ENCODE results near the gene AOX1.

The AOX1 gene

DNA sequence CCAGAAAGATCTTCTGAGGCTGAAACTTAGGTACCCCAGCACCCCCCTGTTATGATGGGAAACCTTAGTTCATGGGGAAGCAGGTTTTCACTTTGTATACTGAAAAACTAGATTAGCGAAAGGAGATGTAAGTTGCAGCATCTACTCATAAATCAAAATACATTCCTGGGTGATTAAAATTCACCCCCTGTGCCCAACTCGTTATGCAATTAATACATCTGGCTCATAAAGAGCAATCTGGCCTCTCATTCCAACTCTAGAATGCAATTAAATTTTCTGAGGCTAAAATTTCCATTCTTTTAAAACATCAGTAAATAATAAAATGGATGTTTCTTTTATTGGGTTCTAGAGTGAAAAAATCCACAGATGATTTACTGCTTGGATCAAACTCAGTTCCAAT lies 115.0 kb downstream of the AOX1 start:
- DNase-seq (ENCODE audit: insufficient read length, low spot score) (no peak), FAIRE-seq (no peak)
- TF ChIP-seq, protein P1, sequence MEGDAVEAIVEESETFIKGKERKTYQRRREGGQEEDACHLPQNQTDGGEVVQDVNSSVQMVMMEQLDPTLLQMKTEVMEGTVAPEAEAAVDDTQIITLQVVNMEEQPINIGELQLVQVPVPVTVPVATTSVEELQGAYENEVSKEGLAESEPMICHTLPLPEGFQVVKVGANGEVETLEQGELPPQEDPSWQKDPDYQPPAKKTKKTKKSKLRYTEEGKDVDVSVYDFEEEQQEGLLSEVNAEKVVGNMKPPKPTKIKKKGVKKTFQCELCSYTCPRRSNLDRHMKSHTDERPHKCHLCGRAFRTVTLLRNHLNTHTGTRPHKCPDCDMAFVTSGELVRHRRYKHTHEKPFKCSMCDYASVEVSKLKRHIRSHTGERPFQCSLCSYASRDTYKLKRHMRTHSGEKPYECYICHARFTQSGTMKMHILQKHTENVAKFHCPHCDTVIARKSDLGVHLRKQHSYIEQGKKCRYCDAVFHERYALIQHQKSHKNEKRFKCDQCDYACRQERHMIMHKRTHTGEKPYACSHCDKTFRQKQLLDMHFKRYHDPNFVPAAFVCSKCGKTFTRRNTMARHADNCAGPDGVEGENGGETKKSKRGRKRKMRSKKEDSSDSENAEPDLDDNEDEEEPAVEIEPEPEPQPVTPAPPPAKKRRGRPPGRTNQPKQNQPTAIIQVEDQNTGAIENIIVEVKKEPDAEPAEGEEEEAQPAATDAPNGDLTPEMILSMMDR (IDR thresholded peaks at IDR 0.05; ENCODE audit: insufficient read depth, missing control alignments) = no peak

DNA sequence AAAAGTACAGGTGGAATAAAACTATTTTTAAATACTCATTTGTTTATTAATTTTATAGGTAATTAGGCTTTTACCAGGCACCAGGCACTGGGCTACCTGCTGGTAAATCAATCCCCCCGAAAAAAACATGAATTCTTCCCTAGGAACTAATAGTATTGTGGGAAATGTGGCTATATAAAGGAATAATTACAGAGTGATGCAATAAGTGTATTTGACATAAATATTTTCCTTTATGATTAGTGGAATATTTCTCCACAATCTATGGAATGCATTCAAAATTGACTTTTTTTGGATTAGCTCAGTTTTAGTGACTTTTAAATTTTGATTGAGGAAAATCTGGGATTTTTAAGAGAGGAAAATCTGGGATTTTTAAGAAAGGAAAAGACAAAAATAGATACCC lies 116.2 kb downstream of the AOX1 start:
- FAIRE-seq = no peak
- DNase-seq (ENCODE audit: insufficient read length, low spot score) = no peak
- TF ChIP-seq, protein P1 (IDR thresholded peaks at IDR 0.05; ENCODE audit: insufficient read depth, missing control alignments) = no peak

DNA sequence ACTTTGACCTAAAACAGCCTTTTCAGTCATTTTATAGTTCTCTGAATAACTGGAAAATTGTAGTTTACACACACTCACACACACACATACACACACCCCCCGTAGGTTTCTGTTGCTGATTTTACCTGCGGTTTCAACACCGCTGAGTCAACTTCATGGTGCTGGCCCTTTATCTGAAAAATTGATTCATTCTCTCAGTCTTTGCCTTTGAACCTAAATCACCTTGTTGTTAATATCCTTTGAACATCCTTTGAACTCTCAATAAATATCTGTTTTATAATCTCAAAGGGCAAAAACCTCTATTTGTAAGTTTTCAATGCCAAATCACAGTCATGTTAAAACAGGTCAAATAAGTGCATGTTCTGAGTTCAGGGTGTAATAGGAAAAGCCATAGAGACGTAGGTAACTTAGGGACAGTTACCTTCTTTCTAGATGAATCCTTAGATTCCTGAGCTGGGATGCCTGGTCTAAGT lies 116.9 kb downstream of the AOX1 start:
- FAIRE-seq (no peak), DNase-seq (ENCODE audit: insufficient read length, low spot score) (no peak)
- TF ChIP-seq, protein P1 (IDR thresholded peaks at IDR 0.05; ENCODE audit: insufficient read depth, missing control alignments) = no peak

DNA sequence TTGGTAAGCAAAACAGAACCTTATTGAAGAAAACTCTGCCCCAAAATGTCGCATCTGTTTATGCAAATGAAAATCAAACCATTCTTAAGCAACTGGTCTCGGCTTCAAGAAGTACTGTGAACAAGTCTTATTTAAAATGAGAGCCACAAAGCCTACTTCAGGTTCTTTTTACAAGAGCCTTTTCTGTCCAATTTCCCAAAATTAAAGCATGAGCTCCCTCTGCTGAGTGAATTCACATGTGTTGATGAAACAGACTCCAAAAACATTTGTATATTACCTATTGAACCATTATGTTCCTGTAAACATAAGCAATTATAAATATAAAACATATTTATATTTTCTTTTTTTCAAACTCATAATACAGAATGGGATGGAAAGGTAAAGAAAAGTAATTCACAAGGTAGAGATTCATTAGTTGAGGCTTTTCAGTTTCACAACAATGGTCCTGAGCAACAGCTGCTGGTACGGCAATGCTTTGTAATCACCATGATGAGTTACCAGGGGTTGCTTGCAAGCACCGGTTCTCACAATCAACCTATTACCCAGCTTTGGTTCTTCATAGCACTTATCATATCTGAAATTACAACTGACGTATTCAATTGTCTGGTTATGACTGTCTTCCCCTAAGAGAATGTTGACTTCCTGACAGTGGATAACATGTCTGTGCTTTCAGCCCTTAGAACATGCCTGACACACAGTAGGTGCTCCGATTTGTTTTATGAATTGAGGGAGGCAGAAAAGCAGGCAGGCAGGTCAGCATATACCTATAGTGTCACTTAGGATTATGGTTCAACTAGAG lies 117.5 kb downstream of the AOX1 start:
- DNase-seq (ENCODE audit: insufficient read length, low spot score) (no peak), FAIRE-seq (no peak)
- TF ChIP-seq, protein P1 (IDR thresholded peaks at IDR 0.05; ENCODE audit: insufficient read depth, missing control alignments) = peak; percentile 72

DNA sequence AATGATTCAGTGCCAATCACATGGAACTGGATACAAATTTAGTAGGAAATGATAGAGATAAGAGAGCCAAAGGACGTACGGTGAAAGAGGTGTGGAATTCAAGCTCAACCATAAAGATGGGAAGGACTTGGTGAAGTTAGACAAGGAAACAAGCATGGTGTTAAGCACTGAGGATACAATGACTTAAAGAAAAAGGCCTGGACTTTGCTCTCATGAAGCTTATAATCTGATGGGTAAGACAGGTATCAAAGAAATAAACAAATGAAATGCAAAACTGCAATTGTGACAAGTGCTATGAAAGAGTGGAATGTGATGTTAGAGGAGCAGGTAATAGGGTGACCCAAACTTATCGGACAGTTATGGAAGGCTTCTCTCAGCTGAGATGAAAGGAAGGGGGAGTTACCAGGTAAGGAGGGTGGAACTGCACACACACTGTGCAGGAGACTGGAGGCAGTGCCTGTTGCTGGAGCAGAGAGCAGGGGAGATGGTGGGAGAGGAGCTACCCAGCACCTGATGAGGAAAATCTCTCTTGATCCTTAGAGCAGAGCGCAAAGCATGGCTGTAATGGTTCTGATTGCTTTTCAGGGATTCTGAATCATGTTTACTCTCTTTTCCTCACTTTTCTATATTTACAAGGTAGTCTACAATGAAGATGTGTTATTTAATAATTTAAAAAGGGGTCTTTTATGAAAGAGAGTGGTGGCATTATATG lies 118.3 kb downstream of the AOX1 start:
- FAIRE-seq (no peak), DNase-seq (ENCODE audit: insufficient read length, low spot score) (no peak)
- TF ChIP-seq, protein P1 (IDR thresholded peaks at IDR 0.05; ENCODE audit: insufficient read depth, missing control alignments) = no peak

DNA sequence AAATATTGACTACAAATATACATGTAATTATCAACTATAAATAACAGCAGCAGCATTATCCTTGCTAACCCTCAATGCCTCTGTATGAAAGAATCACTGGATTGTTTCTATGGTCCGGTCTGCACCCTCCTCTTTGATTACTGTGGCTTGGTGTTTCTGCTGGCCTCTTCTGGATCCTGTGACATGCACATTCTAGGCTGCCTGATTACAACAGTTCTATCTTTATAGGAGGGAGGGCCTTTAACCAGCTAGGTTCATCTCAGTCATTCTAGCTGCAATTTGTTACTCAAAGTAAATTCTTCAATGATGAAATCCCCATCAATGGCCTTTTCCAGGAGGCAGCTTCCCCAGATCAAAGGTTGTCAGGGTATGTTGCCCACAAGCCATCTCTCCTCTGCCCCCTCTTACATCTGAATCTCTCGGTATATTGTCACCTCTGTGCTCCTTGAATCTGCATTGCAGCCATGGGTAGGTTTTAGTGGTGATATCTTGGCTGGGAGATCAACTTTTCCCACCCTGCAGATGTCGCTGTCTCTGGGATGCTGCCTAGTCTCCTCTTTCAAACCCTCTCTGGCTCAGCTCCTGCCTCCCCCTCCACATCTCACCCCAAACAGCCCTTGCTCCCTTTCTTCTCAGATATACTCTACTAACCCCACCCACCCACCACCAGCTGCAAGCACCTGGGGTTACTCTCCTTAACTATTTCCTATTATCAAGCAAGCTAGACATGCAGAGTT lies 119.7 kb downstream of the AOX1 start:
- TF ChIP-seq, protein P1 (IDR thresholded peaks at IDR 0.05; ENCODE audit: insufficient read depth, missing control alignments) = peak; percentile 12
- DNase-seq (ENCODE audit: insufficient read length, low spot score) (no peak), FAIRE-seq (no peak)

All from D721Med (cell line).